Heart right ventricle (tissue), 16 donors: ENCODE data around the gene TUBA3D. TPM values are rescaled to one million over a fixed set of nuclear protein-coding genes. Genes with fewer than 3 reads are reported as not detected.
"Not testable (repeated sequence)": the region's sequence is repeated elsewhere in the genome, so short reads cannot be mapped to it uniquely, and the experiment has no call there.

Source experiments
- ATAC-seq, 8 donors: fragments of 200-7000 bp; cut with Tn5 transposase; one replicate each; pipeline ENCODE4 v1.9.1; 2020; ENCODE audit warnings: mild to moderate bottlenecking in 8 of 8, moderate library complexity in 8 of 8, moderate number of reproducible peaks in 1 of 8
- DNase-seq, 2 donors: peaks; one replicate each; pipeline ENCODE4 v3.0.0-alpha.2; 2020
- H3K27ac ChIP-seq, 10 donors: fragments of 200-600 bp; sonication (generic) in 2 of 10; one replicate each; pipeline versions ENCODE4 v1.5.0 to v1.8.0; 2020 to 2022; ENCODE audit warnings: mild to moderate bottlenecking in 3 of 10
- H3K27me3 ChIP-seq, 7 donors: fragments of 200-600 bp; one replicate each; pipeline ENCODE4 v1.8.0; 2021 to 2022; ENCODE audit warnings: mild to moderate bottlenecking in 2 of 7
- H3K36me3 ChIP-seq, 9 donors: fragments of 200-600 bp; sonication (generic) in 1 of 9; one replicate each; pipeline versions ENCODE4 v1.5.0 to v1.8.0; 2020 to 2022; ENCODE audit warnings: mild to moderate bottlenecking in 2 of 9
- H3K4me1 ChIP-seq, 9 donors: fragments of 200-600 bp; sonication (generic) in 1 of 9; one replicate each; pipeline versions ENCODE4 v1.5.0 to v1.8.0; 2020 to 2022; ENCODE audit warnings: mild to moderate bottlenecking in 4 of 9
- H3K4me3 ChIP-seq, 10 donors: fragments of 200-600 bp; sonication (generic) in 2 of 10; one replicate each; pipeline versions ENCODE4 v1.5.0 to v1.8.0; 2020 to 2022; ENCODE audit warnings: mild to moderate bottlenecking in 7 of 10, moderate library complexity in 2 of 10
- H3K9me3 ChIP-seq, 11 donors: fragments of 200-600 bp in 10 of 11; sonication (generic) in 2 of 11; one replicate each; pipeline versions ENCODE4 v1.5.0 to v1.8.0; 2013 to 2022; ENCODE audit warnings: mild to moderate bottlenecking in 2 of 11, control low read depth in 1 of 11, moderate library complexity in 1 of 11
- WGBS, 2 donors: extraction: QIAGEN DNeasy Blood & Tissue Kit; methylation state at CpG; one replicate each; pipeline ENCODE4 v1.1.7; 2013; ENCODE audit warnings: inconsistent platforms in 1 of 2; 5-methylcytosine and 5-hydroxymethylcytosine counted together
- intact Hi-C, 10 donors: fragments of 100-400 bp; cut with DNase I; formaldehyde crosslinking; loops; one replicate each; pipeline versions ENCODE4 v1.11.1 to v1.14.2; 2022
- polyA plus RNA-seq, 2 donors: library from polyadenylated mRNA; stranded (reverse); fragments of 200-250 nt; gene quantifications; one replicate each; pipeline ENCODE4 v1.2.3, GENCODE V29; 2013
- total RNA-seq, 10 donors: library from RNA; stranded (reverse); fragmentation: NEBNext Ultra II Directional in 3 of 10; extraction: Animal tissue kit (Norgen Biotek cat#: 25700) in 3 of 10; gene quantifications; one replicate each; pipeline versions ENCODE4 v1.2.1 to v1.2.4, GENCODE V29; 2021 to 2023
- TF ChIP-seq, protein P1 (sequence below), 9 donors: fragments of 200-600 bp; sonication (generic) in 2 of 9; IDR thresholded peaks; one replicate each; pipeline versions ENCODE4 v1.5.0 to v1.8.0; 2021 to 2022; ENCODE audit warnings: antibody characterized with exemption in 9 of 9, mild to moderate bottlenecking in 5 of 9, moderate library complexity in 1 of 9
- donor health status: Arrhythmogenic right ventricular cardiomyopathy.
- donor health status: ischemic (EF 13 %, LVEDD 7.1; RV severe dilation, severe dysfunction).
- donor health status: healthy with polysubstance abuse.
- donor health status: DM: no; HTN: yes; CAD: no.
- donor health status: DM: no; HTN: no; CAD: no.
- donor health status: ischemic (EF 25% LVEDD 6.9; RV normal size, moderate dysfunction).
- donor health status: ischemic (EF 25% LVEDD 5.7; RV mildly dilated, moderate dysfunction).
- donor health status: healthy.
- donor health status: DM: yes; HTN: yes; CAD: no.
- donor health status: Ischemic cardiomyopathy.
- donor health status: ischemic (EF 35%, LVEDD 5.7; RV mildly dilated, moderate dysfunction).
- donor health status: nonischemic (EF 11% LVEDD 7.7; RV severe dilation, severe dysfunction).
- donor health status: DM: yes; HTN: yes; CAD: no.
- donor health status: PGD.
- donor health status: ischemic (EF 29% LVEDD 5.4; RV normal size, mild dysfunction).
- donor health status: nonischemic (EF 23%, LVEDD 6.1; RV moderate dilation, normal function).

Gene TUBA3D
- total and polyA plus RNA-seq, 12 donors = 5.1 to 677 (median 30.1) TPM

DNA sequence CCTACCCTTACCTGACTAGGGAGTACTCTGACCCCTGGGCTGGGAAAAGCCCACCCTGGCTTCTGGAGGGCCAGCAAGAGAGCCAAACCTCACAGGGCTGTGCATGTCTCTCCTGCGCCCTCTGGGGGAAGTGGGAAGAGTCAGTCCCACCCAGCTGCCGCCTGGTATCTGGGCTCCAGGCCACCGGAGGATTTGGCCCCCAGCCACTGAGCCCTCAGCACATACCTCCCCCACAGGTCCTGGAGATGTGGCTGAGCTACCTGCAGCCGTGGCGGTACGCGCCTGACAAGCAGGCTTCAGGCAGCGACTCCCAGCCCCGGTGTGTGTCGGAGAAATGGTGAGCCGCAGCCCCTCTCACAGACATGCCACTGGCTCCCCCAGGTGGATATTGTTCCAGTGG, 40.7 kb downstream of the TUBA3D start:
- not testable (repeated sequence) for H3K27me3 ChIP-seq, H3K27ac ChIP-seq, H3K4me1 ChIP-seq, H3K4me3 ChIP-seq, H3K9me3 ChIP-seq
- WGBS, 2 donors = 62 to 63% methylated on average over 11 of the region's 11 CpGs
- DNase-seq (peak; percentile 65 to 66), ATAC-seq (peak; percentile 57 to 78 (median 72))
- intact Hi-C loops = loop anchor here in 6 of 10 donors (5.0 to 10.0 kb wide), 2 partner anchors 102 to 104 kb away; no protein-coding TSS in a partner anchor
- H3K36me3 ChIP-seq = peaks cover 0 to 81% (median 6%) of the 10 kb centered on the region in 9 donors
- TF ChIP-seq, protein P1, sequence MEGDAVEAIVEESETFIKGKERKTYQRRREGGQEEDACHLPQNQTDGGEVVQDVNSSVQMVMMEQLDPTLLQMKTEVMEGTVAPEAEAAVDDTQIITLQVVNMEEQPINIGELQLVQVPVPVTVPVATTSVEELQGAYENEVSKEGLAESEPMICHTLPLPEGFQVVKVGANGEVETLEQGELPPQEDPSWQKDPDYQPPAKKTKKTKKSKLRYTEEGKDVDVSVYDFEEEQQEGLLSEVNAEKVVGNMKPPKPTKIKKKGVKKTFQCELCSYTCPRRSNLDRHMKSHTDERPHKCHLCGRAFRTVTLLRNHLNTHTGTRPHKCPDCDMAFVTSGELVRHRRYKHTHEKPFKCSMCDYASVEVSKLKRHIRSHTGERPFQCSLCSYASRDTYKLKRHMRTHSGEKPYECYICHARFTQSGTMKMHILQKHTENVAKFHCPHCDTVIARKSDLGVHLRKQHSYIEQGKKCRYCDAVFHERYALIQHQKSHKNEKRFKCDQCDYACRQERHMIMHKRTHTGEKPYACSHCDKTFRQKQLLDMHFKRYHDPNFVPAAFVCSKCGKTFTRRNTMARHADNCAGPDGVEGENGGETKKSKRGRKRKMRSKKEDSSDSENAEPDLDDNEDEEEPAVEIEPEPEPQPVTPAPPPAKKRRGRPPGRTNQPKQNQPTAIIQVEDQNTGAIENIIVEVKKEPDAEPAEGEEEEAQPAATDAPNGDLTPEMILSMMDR (IDR thresholded peaks at IDR 0.05) = peak; percentile 12 to 63 (median 47)

DNA sequence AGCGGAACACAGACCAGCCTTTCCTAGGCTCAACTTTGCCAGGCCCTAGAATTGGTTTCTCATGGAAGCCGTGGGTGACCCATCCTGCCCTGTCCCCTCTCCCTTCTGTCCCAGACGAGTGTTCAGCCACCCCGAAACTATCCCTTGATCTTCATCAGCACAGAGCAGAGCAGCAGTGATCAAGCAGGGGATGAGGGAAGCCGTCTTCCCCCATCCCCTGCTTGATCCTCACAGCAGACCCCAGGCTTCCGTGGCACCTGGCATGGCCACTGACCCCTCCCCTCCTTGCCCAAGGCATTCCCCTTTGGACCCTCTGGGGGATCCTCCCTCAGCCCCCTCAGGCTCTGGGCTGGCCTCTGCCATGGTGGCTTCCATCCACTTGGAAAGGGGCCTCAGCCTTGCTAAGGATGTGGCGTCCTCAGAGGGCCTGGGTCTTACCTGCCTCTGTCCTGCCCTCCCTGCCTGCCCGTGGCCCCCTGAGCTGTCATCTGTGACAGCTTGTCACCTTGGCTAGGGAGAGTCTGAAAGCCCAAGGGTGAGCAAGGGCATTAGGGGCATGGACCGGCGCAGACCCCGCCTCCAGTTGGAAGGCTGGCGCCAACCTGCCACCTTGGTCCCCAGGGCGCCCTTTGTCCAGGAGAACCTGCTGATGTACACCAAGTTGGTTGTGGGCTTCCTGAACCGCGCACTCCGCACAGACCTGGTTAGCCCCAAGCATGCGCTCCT, 41.4 kb downstream of the TUBA3D start:
- ATAC-seq (peak in 1 of 8 donors; percentile 2), DNase-seq (no peak)
- Histone ChIP-seq H3K27me3 (no peaks in the 10 kb centered on the region), H3K4me3 (no peak overlapping the region), H3K36me3 (peaks cover 0 to 75% (median 6%) of the 10 kb centered on the region in 9 donors), H3K27ac (no peak overlapping the region), H3K4me1 (peaks cover 0 to 5% (median 0%) of the 10 kb centered on the region in 9 donors), H3K9me3 (no peaks in the 10 kb centered on the region)
- TF ChIP-seq, protein P1 (IDR thresholded peaks at IDR 0.05) = no peak
- intact Hi-C loops = loop anchor here in 6 of 10 donors (5.0 to 10.0 kb wide), 2 partner anchors 102 to 105 kb away; no protein-coding TSS in a partner anchor
- 94 to 95% methylated on average over 17 of the region's 17 CpGs for WGBS, 2 donors

DNA sequence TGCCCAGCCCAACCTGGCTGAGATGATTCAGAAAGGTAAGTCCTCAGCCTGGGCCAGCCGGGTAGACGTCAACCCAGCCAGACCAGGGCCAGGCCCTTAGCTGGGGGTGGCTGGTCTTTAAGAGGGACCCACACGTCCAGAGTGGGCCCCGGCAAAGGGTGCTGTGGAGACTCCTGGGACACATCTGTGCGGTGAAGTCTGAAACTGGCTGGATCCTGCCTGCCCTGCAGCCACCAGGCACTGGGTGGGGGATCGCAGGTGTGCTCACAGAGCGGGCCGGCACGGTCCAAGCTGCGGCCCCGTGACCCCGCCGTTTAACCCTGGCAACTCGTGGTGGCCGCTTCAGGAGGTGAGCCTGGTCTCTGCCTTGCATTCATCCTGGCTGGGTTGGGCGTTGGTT, 41.9 kb downstream of the TUBA3D start:
- not testable (repeated sequence) for H3K4me3 ChIP-seq, ATAC-seq, DNase-seq, H3K27ac ChIP-seq, H3K27me3 ChIP-seq, H3K9me3 ChIP-seq, H3K4me1 ChIP-seq
- intact Hi-C loops = loop anchor here in 6 of 10 donors (5.0 to 10.0 kb wide), 2 partner anchors 103 to 106 kb away; no protein-coding TSS in a partner anchor
- 86 to 91% methylated on average over 16 of the region's 16 CpGs for WGBS, 2 donors
- peaks cover 0 to 69% (median 6%) of the 10 kb centered on the region in 9 donors for H3K36me3 ChIP-seq

DNA sequence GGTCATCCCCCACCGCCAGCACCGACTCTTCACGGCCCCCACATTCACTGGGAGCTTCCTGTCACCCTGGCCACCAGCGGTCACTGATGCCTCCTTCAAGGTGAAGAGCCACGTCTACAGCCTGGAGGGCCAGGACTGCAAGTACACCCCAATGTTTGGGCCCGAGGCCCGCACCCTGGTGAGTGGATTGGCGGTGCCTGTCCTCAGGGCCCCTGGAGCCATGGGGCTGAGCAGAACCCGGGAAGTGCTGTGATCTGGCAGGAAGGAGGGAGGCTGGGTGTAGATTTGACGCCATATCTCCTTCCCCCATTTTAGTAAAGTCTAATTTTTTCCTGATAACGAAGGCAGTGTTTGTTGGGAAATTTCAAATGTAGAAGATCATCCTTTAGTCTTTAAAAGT, 42.6 kb downstream of the TUBA3D start:
- 88 to 94% methylated on average over 6 to 10 of the region's 11 CpGs for WGBS, 2 donors
- H3K27me3 ChIP-seq, H3K9me3 ChIP-seq, H3K4me3 ChIP-seq, H3K27ac ChIP-seq, ATAC-seq, H3K4me1 ChIP-seq, DNase-seq: not testable (repeated sequence)
- H3K36me3 ChIP-seq = peaks cover 0 to 62% (median 6%) of the 10 kb centered on the region in 9 donors
- intact Hi-C loops = loop anchor here in 6 of 10 donors (5.0 to 10.0 kb wide), 2 partner anchors 104 to 106 kb away; no protein-coding TSS in a partner anchor

DNA sequence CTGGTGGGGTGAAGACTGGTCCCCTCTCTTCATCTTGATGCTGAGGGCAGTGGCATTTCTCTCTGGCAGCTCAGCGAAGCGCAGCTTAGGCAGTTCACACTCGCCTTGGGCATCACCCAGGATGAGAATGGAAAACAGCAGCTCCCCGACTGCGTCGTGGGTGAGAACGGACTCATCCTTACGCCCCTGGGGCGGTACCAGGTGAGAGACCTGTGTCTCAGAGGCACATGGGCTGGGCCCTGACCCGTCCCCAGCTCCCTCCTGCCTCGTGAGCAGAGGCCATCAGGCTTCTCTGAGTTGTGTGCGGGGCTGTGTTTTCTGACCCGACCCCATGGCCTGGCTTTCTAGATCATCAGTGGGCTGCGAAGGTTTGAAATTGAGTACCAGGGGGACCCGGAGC, 43.5 kb downstream of the TUBA3D start:
- peaks cover 0 to 53% (median 6%) of the 10 kb centered on the region in 9 donors for H3K36me3 ChIP-seq
- TF ChIP-seq, protein P1 (IDR thresholded peaks at IDR 0.05) = no peak
- 96 to 98% methylated on average over 15 of the region's 15 CpGs for WGBS, 2 donors
- H3K4me1 ChIP-seq = peaks cover 0 to 8% (median 0%) of the 10 kb centered on the region in 9 donors
- H3K27ac ChIP-seq = no peak overlapping the region
- intact Hi-C loops = loop anchor here in 6 of 10 donors (5.0 to 10.0 kb wide), 2 partner anchors 105 to 107 kb away; no protein-coding TSS in a partner anchor
- H3K4me3 ChIP-seq = no peak overlapping the region
- no peaks in the 10 kb centered on the region for H3K9me3 ChIP-seq
- ATAC-seq = no peak
- DNase-seq = no peak
- no peaks in the 10 kb centered on the region for H3K27me3 ChIP-seq

DNA sequence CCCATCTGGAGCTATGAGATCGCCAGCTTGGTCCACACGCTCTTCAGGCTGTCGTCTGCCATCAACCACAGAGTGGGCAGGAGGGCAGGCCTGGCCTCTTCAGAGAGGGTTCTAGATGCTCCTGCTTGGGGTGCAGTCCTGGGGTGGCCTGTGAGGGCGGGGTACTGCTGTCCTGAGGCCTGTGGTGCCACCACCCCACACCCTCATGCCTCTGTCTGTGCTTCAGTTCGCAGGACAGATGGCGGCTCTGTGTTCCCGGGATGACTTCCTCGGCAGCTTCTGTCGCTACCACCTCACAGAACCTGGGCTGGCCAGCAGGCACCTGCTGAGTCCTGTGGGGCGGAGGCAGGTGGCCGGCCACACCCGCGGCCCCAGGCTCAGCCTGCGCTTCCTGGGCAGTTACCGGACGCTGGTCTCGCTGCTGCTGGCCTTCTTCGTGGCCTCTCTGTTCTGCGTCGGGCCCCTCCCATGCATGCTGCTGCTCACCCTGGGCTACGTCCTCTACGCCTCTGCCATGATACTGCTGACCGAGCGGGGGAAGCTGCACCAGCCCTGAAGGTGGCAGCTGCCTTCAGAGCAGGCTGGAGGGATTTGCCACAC, 44.1 kb downstream of the TUBA3D start:
- not testable (repeated sequence) for DNase-seq, H3K4me3 ChIP-seq, H3K27ac ChIP-seq, H3K4me1 ChIP-seq, H3K27me3 ChIP-seq, ATAC-seq, H3K9me3 ChIP-seq
- peaks cover 0 to 48% (median 6%) of the 10 kb centered on the region in 9 donors for H3K36me3 ChIP-seq
- 84 to 93% methylated on average over 17 to 24 of the region's 24 CpGs for WGBS, 2 donors
- intact Hi-C loops = loop anchor here in 6 of 10 donors (5.0 to 10.0 kb wide), 2 partner anchors 105 to 108 kb away; no protein-coding TSS in a partner anchor
